Epithelial cell of esophagus (primary cell): ENCODE data around the gene MLLT3.

ENCODE experiments used
- DNase-seq: peaks from one replicate; pipeline ENCODE4 v3.0.0; 2010; ENCODE audit warnings: low read depth
- H3K4me3 ChIP-seq: 2 replicates; pipeline ENCODE4 v1.5.1; 2011; ENCODE audit warnings: mild to moderate bottlenecking, low read length, control low read depth
- CTCF ChIP-seq: IDR thresholded peaks from 2 replicates; pipeline ENCODE4 v1.5.1; 2011; ENCODE audit warnings: low read depth, mild to moderate bottlenecking, low read length, control low read depth, inconsistent platforms; ENCODE audit not compliant: insufficient read depth; ENCODE audit errors: missing control alignments

Gene MLLT3

DNA sequence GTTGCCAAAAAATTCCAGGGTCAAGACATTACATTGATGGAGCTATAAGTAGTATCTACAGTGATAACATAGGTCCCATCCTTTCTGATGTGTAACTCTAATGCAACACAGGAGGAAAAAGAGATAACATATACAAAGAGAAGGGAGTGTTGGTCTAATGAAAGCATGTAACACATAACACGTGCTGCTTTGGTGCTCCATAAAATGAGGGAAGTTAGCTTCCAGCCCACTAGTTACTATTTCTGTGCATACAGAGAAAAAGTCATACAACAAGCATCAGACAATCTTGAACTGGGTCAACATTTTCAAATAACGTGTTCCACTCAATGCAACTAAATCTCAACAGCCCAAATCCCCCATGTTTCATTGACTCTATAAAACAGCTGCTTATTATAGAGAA lies 11.7 kb downstream of the MLLT3 start:
- DNase-seq, result no peak
- no peak overlapping the region for H3K4me3 ChIP-seq

DNA sequence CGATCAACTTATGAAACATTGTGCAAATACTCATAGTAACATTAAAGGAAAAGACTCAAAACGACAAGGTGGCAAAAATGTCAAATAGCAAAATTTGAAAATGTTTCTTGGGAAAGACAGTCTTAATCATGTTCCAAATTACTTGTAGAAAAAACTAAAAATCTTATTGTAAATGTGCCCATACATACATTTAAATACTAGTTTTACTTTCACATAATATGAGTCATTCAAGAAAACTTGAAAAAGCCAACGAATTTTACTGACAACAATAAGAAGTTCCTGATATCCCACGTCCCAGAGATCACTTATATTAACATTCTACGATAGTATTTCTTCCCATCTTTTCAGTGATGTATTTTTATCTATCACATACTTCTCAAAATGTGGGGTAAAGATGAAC lies 13.7 kb downstream of the MLLT3 start:
- no peak for TF ChIP-seq CTCF
- H3K4me3 ChIP-seq, result no peak overlapping the region
- no peak for DNase-seq

More for the DNA sequence above, 11.7 kb downstream of the MLLT3 start:
- TF ChIP-seq CTCF, result no peak

GRCh38 chr9:20606652-20607051 lies 15.6 kb downstream of the MLLT3 start:
- DNase-seq, result no peak
- H3K4me3 ChIP-seq, result no peak overlapping the region
- TF ChIP-seq CTCF, result no peak

DNA sequence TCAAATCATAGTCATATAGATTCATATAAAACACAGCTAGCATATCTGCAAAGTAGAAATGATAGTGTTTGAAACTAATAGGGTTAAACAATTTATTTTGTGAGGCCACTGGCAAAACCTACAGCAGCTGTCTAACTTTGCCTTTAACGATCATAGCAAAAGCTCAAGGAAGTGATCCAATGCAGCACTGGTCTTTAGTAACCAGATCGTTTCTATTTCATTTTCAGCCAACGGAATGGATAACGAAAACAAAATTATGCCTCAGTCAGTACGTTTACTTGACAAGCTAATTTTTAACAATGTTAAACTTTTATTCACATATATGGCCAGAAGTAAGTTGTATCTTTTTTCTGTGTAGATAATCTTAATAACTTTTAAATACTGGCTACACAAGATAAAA lies 17.7 kb downstream of the MLLT3 start:
- TF ChIP-seq CTCF, result no peak
- no peak for DNase-seq
- no peak overlapping the region for H3K4me3 ChIP-seq

DNA sequence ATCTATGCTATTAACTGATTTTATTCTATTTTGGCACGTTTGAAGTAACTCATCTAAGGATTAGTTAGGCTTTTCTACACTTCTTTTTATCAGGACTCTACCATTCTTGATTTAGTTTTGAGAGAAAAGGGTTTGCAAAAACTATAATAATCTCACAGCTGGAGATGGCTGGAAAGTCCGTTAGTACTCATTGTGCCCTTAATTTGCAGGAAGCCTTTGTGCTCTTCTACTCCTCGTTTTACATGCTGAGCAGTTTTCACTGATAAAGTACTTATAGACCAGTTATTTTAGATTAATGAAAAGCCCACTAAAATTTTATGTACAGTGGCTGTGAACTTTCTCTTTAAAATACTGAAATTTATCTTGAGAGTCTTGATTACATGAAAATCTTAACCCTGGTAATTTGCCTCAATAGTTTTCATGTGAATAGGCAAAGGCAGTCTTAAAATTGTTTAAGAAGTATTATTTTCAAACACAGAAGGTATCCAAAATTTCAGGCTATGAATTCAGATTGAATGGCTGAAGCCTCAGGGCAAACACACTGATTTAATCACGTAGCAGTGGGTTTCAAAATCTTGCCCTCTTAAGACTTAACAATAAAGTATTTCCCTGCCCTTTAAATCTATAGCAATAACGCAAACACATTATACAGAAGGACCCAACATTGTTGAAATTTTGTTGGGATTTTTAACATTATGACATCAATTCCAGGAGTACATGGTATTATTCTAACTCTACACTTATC lies 18.6 kb downstream of the MLLT3 start:
- DNase-seq, result no peak
- H3K4me3 ChIP-seq, result no peak overlapping the region
- no peak for TF ChIP-seq CTCF

GRCh38 chr9:20601292-20601691 lies 21.0 kb downstream of the MLLT3 start:
- no peak for DNase-seq
- no peak for TF ChIP-seq CTCF
- H3K4me3 ChIP-seq, result no peak overlapping the region

DNA sequence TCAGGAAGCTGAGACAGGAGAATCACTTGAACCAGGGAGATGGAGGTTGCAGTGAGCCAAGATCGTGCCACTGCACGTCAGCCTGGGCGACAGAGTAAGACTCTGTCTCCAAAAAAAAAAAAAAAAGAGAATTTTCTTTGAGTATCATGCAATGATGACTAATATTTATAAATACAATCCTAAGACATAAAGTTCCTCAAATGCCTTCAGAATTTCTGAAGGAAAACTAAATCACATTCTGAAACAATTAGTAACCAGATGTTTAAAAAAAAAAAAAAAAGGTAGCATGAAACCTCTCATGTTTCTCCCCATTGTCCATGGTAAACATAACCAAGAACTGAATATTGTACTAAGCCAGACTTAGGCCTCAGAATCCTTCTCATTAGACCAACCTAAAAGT lies 23.1 kb downstream of the MLLT3 start:
- no peak for TF ChIP-seq CTCF
- DNase-seq, result peak; percentile 8

More for the DNA sequence above, 23.1 kb downstream of the MLLT3 start:
- no peak overlapping the region for H3K4me3 ChIP-seq
